HEK293 (cell line): ENCODE measurements around the gene MECP2.

Source experiments
- CTCF ChIA-PET: fragments of 350-600 bp; formaldehyde crosslinking; extraction: SDS; loops from one replicate; lab custom pipeline; 2021; ENCODE audit warnings: antibody characterized with exemption; lab: Yijun Ruan, JAX
- POLR2A ChIA-PET: fragments of 300-600 bp; formaldehyde crosslinking; extraction: SDS; loops from one replicate; lab custom pipeline; 2020; ENCODE audit warnings: antibody characterized with exemption, inconsistent platforms; lab: Yijun Ruan, JAX
- H3K27ac ChIP-seq: fragments of 200-500 bp; sonication (Bioruptor generic); 2 replicates; pipeline ENCODE4 v1.5.1; 2014; ENCODE audit warnings: low read depth, low read length, control low read depth, inconsistent platforms; ENCODE audit errors: extremely low read depth
- H3K36me3 ChIP-seq, 2 experiments: fragments of 200-500 bp in 1 of 2; sonication (Bioruptor generic) in 1 of 2; 1 replicate in 1 of 2; 2 replicates in 1 of 2; pipeline ENCODE4 v1.5.1; 2014 to 2017; ENCODE audit warnings: inconsistent platforms in 2 of 2, low read length in 2 of 2; ENCODE audit not compliant: control insufficient read depth in 2 of 2, insufficient read depth in 1 of 2
- H3K4me1 ChIP-seq: fragments of 200-500 bp; sonication (Bioruptor generic); 2 replicates; pipeline ENCODE4 v1.5.1; 2014; ENCODE audit warnings: mild to moderate bottlenecking, low read length, inconsistent platforms; ENCODE audit not compliant: control insufficient read depth, insufficient read depth
- H3K4me3 ChIP-seq: 2 replicates; pipeline ENCODE4 v1.5.1; 2011; ENCODE audit warnings: low read depth, mild to moderate bottlenecking, control low read depth, low read length, moderate library complexity
- H3K9me3 ChIP-seq: fragments of 200-500 bp; sonication (Bioruptor generic); 2 replicates; pipeline ENCODE4 v1.5.1; 2014; ENCODE audit warnings: low read depth, low read length, inconsistent platforms; ENCODE audit not compliant: control insufficient read depth, insufficient read depth
- EGR2 ChIP-seq: fragments of 450-650 bp; formaldehyde crosslinking; IDR thresholded peaks from 2 replicates; pipeline ENCODE4 v1.5.1; 2016; ENCODE audit warnings: low read depth, missing biosample characterization, missing genetic modification characterization
- FEZF1 ChIP-seq: fragments of 450-650 bp; formaldehyde crosslinking; IDR thresholded peaks from 2 replicates; pipeline ENCODE4 v1.5.1; 2016; ENCODE audit warnings: missing biosample characterization, missing genetic modification characterization
- INSM2 ChIP-seq: fragments of 450-650 bp; formaldehyde crosslinking; IDR thresholded peaks from 2 replicates; pipeline ENCODE4 v1.5.1; 2016; ENCODE audit warnings: missing biosample characterization, missing genetic modification characterization
- KLF10 ChIP-seq: fragments of 450-650 bp; IDR thresholded peaks from 2 replicates; pipeline ENCODE4 v1.5.1; 2018; ENCODE audit warnings: missing biosample characterization, mild to moderate bottlenecking, missing genetic modification characterization
- ZBTB21 ChIP-seq: fragments of 450-650 bp; formaldehyde crosslinking; IDR thresholded peaks from 2 replicates; pipeline ENCODE4 v1.5.1; 2017; ENCODE audit warnings: missing biosample characterization, missing genetic modification characterization
- ZFHX2 ChIP-seq: fragments of 450-650 bp; formaldehyde crosslinking; conservative IDR thresholded peaks from 2 replicates; pipeline ENCODE4 v1.5.1; 2016; ENCODE audit warnings: missing biosample characterization, missing genetic modification characterization
- ZFP69B ChIP-seq: fragments of 450-650 bp; formaldehyde crosslinking; IDR thresholded peaks from 2 replicates; pipeline ENCODE4 v1.5.1; 2016; ENCODE audit warnings: missing biosample characterization, missing genetic modification characterization
- ZIC2 ChIP-seq: fragments of 450-650 bp; formaldehyde crosslinking; IDR thresholded peaks from 2 replicates; pipeline ENCODE4 v1.5.1; 2016; ENCODE audit warnings: missing biosample characterization, missing genetic modification characterization
- ZNF302 ChIP-seq: fragments of 450-650 bp; formaldehyde crosslinking; IDR thresholded peaks from 2 replicates; pipeline ENCODE4 v1.5.1; 2016; ENCODE audit warnings: missing biosample characterization, missing genetic modification characterization, low read depth
- ZNF324 ChIP-seq: fragments of 450-650 bp; formaldehyde crosslinking; IDR thresholded peaks from 2 replicates; pipeline ENCODE4 v1.5.1; 2016; ENCODE audit warnings: missing biosample characterization, missing genetic modification characterization
- ZNF341 ChIP-seq: fragments of 450-650 bp; formaldehyde crosslinking; IDR thresholded peaks from 2 replicates; pipeline ENCODE4; 2016; ENCODE audit warnings: low read depth, missing biosample characterization, missing genetic modification characterization
- ZNF350 ChIP-seq: fragments of 450-650 bp; formaldehyde crosslinking; IDR thresholded peaks from 2 replicates; pipeline ENCODE4 v1.5.0; 2017; ENCODE audit warnings: missing biosample characterization, mild to moderate bottlenecking, missing genetic modification characterization
- ZNF354C ChIP-seq: fragments of 450-650 bp; formaldehyde crosslinking; IDR thresholded peaks from 2 replicates; pipeline ENCODE4 v1.5.1; 2016; ENCODE audit warnings: missing biosample characterization, missing genetic modification characterization, low read depth, borderline replicate concordance
- ZNF404 ChIP-seq: fragments of 450-650 bp; formaldehyde crosslinking; IDR thresholded peaks from 2 replicates; pipeline ENCODE4 v1.5.1; 2017; ENCODE audit warnings: missing biosample characterization, missing genetic modification characterization
- ZNF449 ChIP-seq: fragments of 450-650 bp; formaldehyde crosslinking; IDR thresholded peaks from 2 replicates; pipeline ENCODE4 v1.5.1; 2017; ENCODE audit warnings: missing biosample characterization, mild to moderate bottlenecking, missing genetic modification characterization, moderate library complexity
- ZNF473 ChIP-seq: fragments of 450-650 bp; formaldehyde crosslinking; IDR thresholded peaks from 2 replicates; pipeline ENCODE4 v1.5.1; 2017; ENCODE audit warnings: missing biosample characterization, missing genetic modification characterization
- ZNF621 ChIP-seq: fragments of 450-650 bp; formaldehyde crosslinking; IDR thresholded peaks from 2 replicates; pipeline ENCODE4 v1.5.1; 2017; ENCODE audit warnings: missing biosample characterization, missing genetic modification characterization
- ZNF629 ChIP-seq: fragments of 450-650 bp; formaldehyde crosslinking; IDR thresholded peaks from 2 replicates; pipeline ENCODE4 v1.5.1; 2017; ENCODE audit warnings: missing biosample characterization, missing genetic modification characterization
- ZNF777 ChIP-seq: fragments of 450-650 bp; formaldehyde crosslinking; IDR thresholded peaks from 2 replicates; pipeline ENCODE4 v1.5.1; 2017; ENCODE audit warnings: missing biosample characterization, missing genetic modification characterization, borderline replicate concordance
- ZNF785 ChIP-seq: fragments of 450-650 bp; formaldehyde crosslinking; IDR thresholded peaks from 2 replicates; pipeline ENCODE4 v1.5.1; 2016; ENCODE audit warnings: missing biosample characterization, missing genetic modification characterization
- ZNF791 ChIP-seq: fragments of 450-650 bp; formaldehyde crosslinking; IDR thresholded peaks from 2 replicates; pipeline ENCODE4 v1.5.1; 2016; ENCODE audit warnings: missing biosample characterization, missing genetic modification characterization
- ZNF830 ChIP-seq: fragments of 450-650 bp; IDR thresholded peaks from 2 replicates; pipeline ENCODE4 v1.5.0; 2018; ENCODE audit warnings: missing biosample characterization, missing genetic modification characterization, low read depth, mild to moderate bottlenecking, moderate library complexity
- ZSCAN5A ChIP-seq: fragments of 450-650 bp; formaldehyde crosslinking; IDR thresholded peaks from 2 replicates; pipeline ENCODE4 v1.5.1; 2016; ENCODE audit warnings: missing biosample characterization, missing genetic modification characterization
- ZXDB ChIP-seq: fragments of 450-650 bp; formaldehyde crosslinking; IDR thresholded peaks from 2 replicates; pipeline ENCODE4 v1.5.1; 2016; ENCODE audit warnings: missing biosample characterization, missing genetic modification characterization

Gene MECP2

GRCh38 chrX:154059231-154059630 lies 38.3 kb downstream of the MECP2 start (continued):
- no peak for TF ChIP-seq ZNF777
- TF ChIP-seq ZXDB (tag by site-specific recombination) = no peak
- no peak for TF ChIP-seq ZNF341
- no peak for TF ChIP-seq ZNF302 (tag by site-specific recombination)

- Histone ChIP-seq H3K4me3 (no peak overlapping the region), H3K27ac (no peak overlapping the region), H3K9me3 (no peaks in the 10 kb centered on the region), H3K36me3 (peaks cover 3 to 15% of the 10 kb centered on the region in 2 experiments; a peak in 2 of 3 replicates), H3K4me1 (no peaks in the 10 kb centered on the region)
- CTCF ChIA-PET = interaction anchor here (1.0 to 1.6 kb wide), 3 partner anchors 8 to 45 kb away, joined by 3 to 7 read pairs (median 3); no protein-coding TSS in a partner anchor
- POLR2A ChIA-PET = interaction anchor here (1.0 kb wide), 1 partner anchor 12 kb away, joined by 3 read pairs; no protein-coding TSS in a partner anchor
- peak; percentile 43; the same call in 1 of the 2 replicates for TF ChIP-seq EGR2 (tag by site-specific recombination)
- TF ChIP-seq INSM2 (tag by site-specific recombination) = no peak
- TF ChIP-seq ZNF350 (tag by site-specific recombination) = no peak
- TF ChIP-seq ZNF621 (tag by site-specific recombination) = no peak
- TF ChIP-seq ZBTB21 = no peak
- TF ChIP-seq ZNF324 (tag by site-specific recombination) = no peak
- no peak for TF ChIP-seq ZNF404 (tag by site-specific recombination)
- no peak for TF ChIP-seq ZNF354C (tag by site-specific recombination)
- no peak for TF ChIP-seq FEZF1 (tag by site-specific recombination)
- TF ChIP-seq ZFHX2 (tag by site-specific recombination) = peak; percentile 66
- no peak for TF ChIP-seq ZNF830 (tag by site-specific recombination)
- TF ChIP-seq ZFP69B (tag by site-specific recombination) = no peak
- TF ChIP-seq ZNF791 (tag by site-specific recombination) = no peak
Measured at GRCh38 chrX:154058214-154058997, 39.1 kb downstream of the MECP2 start.

- no peaks in the 10 kb centered on the region for H3K9me3 ChIP-seq
- TF ChIP-seq ZNF785 (tag by site-specific recombination) = no peak
- no peak for TF ChIP-seq KLF10 (tag by site-specific recombination)
- TF ChIP-seq ZNF629 (tag by site-specific recombination) = no peak
- TF ChIP-seq ZSCAN5A (tag by site-specific recombination) = no peak
- no peak for TF ChIP-seq ZIC2 (tag by site-specific recombination)
- TF ChIP-seq ZNF473 = no peak
- no peak for TF ChIP-seq ZNF449
- H3K36me3 ChIP-seq = peaks cover 3 to 15% of the 10 kb centered on the region in 2 experiments; a peak in 2 of 3 replicates
- ChIA-PET POLR2A (interaction anchor here (1.0 kb wide), 1 partner anchor 12 kb away, joined by 3 read pairs; no protein-coding TSS in a partner anchor), CTCF (interaction anchor here (1.0 to 1.6 kb wide), 3 partner anchors 9 to 45 kb away, joined by 3 to 7 read pairs (median 3); no protein-coding TSS in a partner anchor)
- H3K4me1 ChIP-seq = no peaks in the 10 kb centered on the region
- H3K27ac ChIP-seq = no peak overlapping the region
- no peak overlapping the region for H3K4me3 ChIP-seq
Measured at GRCh38 chrX:154057791-154058190, 39.7 kb downstream of the MECP2 start.
